Activated CD4-positive, alpha-beta T cell treated with anti-CD3 and anti-CD28 coated beads, Interleukin-2, Interleukin-6, amounts not matched to agents 100 ng/mL and 50 ng/mL, durations not matched to agents 16 hours and 8 hours (primary cell): ENCODE data around the gene METRNL.
"Not testable (repeated sequence)": the region's sequence is repeated elsewhere in the genome, so short reads cannot be mapped to it uniquely, and the experiment has no call there.

Experiments used
- DNase-seq: peaks from one replicate; pipeline ENCODE4 v3.0.0-alpha.2; 2020

METRNL gene

DNA sequence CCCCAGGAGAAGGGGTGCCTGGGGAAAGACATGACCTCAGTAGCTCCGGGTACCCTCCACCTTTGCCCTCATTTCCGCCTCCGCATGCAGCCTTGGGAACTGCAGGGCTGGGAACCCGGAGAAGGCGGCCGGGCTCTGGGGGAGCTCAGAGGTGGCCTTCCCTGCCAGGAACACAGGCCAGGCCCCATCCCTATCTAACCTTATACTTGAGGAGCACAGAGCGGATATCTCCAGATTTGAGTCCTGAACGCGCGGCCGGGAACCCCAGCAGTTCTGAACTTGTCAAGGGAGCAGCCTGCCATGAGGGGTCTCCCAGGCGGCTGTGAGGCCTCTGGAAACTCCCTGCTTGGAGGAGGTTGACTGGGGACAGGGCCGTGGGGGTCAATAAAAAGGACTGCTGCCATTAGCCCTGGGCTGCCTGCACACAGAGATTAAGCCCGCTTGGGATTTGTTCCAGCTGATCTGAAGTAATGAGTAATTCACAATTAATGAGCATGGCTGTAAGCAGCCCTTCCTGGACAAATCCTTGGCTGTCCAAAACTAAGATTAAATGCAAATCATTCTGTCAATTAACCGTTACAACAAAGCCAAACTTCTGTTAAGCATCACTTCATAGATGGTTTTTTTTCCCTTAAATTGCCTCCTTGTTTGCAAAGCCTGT lies 26.3 kb upstream of the METRNL start:
- no peak for DNase-seq

DNA sequence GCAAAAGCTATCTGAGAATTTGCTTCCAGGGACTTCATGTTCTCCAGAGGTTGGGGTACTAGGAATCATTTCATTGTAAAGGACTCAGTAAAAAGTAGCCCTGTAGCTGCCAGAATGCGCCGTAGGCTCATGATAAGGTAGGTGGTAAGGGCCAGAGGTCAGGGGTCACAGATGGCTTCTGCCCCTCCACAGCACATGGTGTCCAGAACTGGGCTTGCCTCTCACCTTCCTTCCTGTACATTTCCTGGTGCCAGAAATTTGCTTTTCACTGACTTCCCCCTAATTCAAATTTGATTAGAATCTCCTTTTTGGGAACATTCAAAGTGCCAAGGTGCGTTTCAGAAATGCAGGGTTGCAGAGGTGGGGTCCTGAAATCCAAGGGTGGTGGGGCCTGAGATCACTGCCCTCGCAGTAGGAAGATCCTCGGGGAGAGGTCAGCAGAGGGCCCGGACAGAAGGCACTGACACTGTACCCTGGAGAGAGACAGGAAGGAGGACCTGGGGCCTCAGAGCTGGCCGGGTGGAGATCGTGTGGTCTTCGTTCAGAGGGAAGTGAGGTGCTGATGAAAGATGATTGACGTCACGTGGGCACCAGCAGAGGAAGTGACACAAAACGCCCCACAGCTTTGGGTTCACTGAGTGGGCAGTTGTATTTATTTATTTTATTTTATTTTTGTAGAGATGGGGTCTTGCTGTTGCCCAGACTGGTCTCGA lies 25.5 kb upstream of the METRNL start:
- peak; percentile 50 for DNase-seq

DNA sequence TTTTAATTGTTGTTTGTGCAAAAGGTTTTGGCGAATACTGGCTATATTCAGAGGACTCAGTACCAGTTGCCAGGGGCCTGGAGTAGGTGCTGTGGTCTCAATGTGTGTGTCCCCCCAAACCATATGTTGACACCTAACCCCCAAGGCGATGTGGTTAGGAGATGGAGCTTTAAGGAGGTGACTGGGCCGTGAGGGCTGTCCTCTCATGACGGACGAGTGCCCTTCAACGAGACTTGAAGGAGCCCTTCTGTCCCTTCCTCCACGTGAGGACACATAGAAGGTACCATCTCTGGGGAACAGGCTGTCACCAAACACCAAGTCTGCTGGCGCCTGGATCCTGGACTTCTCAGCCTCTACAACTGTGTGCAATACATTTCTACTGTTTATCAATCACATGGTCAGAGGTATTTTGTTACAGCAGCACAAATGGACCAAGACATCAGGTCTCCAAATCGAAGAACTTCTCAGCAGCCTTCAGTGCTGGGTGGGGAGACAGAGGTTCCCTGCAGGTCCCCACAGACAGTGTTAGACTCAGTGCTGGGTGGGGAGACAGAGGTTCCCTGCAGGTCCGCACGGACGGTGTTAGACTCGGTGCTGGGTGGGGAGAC lies 24.8 kb upstream of the METRNL start:
- no peak for DNase-seq

DNA sequence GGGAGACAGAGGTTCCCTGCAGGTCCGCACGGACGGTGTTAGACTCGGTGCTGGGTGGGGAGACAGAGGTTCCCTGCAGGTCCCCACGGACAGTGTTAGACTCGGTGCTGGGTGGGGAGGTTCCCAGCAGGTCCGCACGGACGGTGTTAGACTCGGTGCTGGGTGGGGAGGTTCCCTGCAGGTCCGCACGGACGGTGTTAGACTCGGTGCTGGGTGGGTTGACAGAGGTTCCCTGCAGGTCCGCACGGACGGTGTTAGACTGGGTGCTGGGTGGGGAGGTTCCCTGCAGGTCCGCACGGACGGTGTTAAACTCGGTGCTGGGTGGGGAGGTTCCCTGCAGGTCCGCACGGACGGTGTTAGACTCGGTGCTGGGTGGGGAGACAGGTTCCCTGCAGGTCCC lies 24.2 kb upstream of the METRNL start:
- not testable (repeated sequence) for DNase-seq

DNA sequence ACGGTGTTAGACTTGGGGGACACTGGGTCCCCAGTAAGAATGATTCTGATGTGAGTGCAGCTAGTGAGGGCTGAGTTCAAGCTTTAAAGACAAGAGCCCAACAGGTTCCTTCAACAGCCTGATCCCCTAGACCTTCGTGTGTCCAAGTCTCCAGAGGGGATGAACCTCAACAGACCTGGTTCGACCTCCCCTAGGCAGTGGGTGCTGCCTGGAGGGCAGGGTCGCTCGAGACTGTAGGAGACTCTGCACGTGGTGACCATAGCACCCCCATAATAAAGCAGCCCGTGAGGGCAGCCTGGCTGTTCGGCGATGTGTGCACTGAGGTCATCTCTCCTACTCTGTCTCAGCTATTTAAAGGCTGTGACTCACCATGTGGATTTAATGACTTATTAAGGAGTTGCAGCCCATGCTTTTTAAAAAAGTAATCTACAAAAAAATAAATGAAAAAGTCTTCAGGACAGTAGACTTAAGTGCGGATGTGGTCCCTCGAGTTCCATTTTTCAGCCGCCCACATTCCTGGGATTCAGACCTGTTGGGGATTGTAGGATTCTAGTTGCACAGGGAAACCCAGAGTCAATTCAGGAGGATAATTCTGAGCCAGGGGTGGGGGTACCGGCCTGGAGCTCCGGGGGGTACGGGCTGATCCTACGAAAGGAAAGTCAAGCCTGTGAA lies 23.4 kb upstream of the METRNL start:
- DNase-seq = no peak

DNA sequence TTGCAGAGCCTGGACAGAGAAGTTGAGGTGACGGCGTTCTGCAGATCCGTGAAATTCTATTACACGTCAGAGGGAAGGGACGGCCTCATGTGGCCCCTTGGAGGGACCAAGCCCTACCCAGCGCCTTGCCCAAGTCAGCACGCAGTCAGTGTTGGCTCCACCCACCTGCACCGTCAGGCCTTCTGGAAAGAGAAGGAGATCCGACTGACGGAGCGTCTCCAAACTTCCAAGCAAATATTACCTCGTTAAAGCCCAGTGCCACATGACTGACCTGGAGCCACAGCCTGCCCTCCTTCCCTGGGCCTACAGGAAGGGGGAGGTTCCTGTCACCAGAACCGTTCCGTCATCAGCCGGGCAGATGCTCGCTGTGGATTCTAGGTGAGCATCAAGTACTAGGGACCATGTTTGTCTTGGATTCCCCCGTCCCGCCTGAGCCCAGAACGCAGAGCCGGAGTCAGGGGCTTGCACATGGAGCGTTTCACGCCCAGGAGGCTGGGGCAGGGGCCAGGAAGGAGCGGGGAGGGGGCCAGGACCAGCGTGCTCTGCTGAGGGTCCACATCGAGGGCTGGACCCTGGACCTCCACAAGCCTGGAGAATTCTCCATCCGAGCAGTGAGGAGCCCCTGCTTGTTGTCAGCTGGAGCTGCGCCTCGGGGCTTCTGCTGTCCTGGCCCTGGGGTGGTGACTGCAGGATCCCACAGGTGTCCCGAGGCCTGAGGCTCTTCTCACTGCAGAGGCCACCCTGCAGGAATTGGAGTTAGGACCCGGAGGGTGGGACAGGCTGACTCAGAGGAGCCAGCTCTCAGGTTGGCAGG lies 22.6 kb upstream of the METRNL start:
- DNase-seq = no peak

DNA sequence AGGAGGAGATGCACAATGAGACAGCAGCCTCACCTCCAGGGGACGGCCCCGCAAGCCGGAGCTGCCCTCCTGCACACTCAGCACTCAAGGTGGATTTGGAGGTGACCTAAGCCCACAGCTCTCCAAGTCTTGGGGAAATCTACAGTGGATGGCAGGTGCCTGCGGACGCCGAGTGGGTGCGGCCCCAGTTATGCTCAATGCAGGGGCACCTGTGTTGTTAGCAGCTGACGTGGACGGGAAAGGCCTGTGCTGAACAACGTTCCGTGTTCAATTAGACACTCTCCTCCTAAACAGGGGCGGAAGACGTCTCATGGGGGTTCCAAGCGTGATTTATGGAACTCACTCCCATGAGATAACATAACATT lies 22.0 kb upstream of the METRNL start:
- DNase-seq = no peak

DNA sequence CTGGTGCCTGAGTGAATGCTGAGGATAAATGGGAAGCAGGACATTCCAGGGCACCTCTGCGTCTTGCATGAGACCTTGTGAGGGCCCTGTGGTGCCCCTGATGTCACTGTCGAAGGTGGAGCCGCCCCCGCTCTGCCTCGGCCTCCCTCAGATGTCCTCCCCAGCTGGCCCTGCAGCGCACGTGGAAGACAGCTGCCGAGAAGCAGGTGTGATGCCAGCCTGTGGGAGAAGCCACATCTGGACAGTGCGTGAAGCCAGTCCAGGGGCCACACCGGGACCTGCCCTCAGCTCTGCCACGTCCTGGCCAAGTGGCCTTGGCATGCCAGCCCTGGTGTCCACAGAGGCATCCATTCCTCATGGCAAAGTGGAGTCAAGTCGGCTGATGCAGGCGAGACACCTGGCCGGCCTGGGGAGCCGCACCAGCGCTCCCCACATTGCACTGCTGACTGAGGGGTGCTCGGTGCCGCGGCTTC lies 21.6 kb upstream of the METRNL start:
- no peak for DNase-seq

DNA sequence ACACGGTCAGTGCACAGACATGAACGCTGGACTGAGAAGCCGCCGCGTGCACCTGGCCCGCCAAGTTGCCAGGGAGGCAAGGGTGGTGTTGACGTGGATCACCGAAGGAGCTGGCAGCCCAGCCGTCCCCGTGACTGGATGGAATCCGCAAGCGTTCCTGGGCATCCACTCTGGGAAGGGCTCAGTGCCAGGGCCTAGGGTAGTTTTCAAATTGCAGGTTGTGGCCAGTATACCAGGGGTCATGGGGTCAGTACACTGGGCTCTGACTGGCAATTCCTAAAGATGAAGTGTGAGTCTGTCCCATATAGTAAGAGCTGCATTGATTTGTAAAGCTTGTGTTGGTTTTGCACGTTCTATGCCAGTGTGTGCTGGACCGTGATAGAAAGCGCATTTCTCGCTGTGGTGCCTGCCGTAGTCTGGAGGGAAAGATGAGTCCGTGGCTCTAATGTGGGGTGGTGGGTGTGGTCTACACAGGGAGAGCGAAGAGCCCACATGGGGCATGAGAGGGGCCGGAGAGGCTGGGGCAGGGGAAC lies 21.1 kb upstream of the METRNL start:
- DNase-seq = no peak

DNA sequence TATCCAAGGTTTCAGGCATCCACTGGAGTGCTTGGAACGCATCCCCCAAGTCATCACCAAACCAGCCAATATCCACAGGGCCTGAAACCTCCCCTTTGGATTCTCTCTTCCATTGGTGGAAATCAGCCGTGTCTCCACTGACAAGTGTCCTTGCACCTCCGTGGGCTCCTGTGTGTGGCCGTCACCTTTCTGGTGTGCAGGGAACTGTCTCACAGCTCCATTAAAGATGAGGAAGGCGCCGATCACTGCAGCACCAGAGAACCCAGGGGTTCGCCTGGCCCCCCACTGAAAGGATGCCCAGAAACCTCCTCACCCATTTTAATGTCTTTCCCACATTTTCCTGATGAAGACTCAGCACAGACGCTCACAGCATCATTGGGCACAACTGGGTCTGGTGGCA lies 17.8 kb upstream of the METRNL start:
- DNase-seq = no peak

DNA sequence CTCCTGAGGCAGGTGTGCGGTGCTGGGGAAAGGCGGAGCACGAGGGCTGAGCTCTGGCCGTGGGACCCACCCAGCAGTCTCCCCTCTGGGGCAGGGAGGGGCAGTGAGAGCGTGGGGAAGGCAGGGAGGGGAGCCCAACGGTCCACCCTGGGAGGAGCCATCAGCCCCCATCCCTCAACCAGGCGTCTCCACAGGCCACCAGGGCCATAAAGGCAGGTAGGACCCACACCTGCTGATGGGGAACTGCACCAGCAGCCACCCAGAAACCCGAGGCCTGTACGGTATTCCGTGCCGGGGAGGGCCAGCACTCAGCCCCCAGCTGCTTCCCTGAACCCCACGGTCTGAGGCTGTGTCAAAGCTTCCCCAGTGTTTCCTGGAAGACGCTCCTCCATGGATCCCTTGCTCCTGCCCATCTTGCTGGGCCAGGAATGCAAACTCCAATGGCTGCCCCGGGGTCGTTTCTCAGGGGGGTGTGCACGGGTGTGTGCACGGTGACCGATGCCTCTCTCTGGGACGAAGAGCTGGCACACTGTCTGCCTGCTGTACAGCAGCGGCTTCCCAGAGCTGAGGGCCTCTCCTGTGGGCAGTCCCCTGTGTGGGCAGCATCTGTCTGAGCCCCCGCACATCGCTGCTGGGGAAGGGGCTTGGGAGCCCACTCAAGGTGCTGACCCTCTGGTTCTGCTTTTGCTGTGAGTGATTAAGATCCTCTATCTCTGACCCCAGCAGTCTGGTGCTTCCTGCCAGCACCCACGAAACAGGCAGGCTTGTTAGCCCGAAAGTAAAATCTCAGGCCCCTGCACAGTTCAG lies 17.2 kb upstream of the METRNL start:
- DNase-seq = no peak

DNA sequence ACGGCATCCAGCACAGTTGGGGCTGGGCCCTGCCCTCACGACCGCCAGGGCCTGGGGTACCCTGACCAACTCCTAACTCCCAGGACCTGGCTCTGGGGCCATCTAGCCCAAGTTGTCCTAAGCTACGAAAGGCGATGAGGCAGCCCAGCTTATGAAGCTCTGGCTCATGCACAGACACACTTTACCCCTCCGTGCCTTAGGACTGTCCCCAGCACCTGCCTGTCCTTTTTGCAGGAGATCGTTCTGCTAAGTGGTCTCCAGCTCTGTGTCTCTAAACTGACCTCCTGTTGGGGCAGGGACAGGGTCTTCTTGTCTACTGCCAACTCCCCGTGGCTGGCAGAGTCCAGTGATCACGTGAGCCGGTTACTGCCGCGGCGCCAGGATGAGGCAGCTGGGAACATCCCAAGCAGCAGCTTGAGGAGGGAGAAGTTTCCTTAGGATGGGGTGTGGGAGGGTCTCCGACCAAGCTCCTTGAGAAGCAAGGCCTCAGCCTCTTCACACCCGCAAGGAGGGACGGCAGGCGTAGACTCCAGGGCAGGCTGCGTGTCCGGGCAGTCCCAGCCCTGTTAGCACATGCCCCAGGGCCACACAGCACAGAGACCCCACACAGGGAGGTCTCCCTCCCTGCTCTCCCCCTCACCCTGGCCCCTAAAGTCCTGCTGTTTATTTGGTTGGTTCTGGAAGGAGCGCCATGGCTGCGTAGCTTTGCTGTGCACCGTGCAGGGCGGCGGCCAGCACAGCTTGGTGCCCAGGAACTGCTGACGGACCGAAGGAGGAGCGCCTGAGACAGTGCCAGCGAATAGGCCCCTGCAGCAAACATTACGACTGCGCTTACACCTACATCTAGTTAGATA lies 16.4 kb upstream of the METRNL start:
- DNase-seq = no peak

DNA sequence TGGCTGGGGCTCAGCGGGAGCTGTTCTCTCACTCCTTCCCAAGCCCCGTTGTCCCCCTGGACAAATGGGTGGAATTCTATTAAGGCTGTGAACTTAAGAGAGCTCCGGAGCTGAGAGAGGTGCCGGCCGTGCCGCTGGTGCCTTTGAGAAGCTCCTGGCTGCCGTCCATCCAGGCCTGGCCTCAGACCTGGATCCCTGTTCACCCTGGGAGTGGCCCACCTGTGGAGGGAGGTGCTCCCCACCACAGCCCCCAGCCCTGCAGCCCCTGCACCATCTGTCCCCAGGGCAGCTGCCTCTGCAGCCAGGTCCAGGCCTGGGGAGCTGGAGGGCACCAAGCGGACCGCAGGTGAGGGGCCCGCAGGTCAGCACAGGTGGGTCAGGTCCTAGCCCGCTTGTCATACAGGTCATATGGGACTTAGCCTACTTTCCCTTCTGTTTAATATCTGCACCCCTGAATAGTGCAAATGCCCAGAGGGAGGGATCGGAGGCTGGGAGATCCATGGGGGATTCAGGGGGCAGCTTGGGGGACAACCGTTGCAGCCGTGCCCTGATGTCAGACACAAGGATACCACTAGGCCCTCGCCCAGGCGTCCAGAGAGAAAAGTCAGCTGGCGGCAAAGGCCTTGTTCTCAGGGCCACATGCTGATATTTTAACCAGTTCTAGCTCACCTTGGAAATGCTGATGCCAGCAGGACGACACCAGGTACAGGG lies 15.2 kb upstream of the METRNL start:
- DNase-seq = no peak

DNA sequence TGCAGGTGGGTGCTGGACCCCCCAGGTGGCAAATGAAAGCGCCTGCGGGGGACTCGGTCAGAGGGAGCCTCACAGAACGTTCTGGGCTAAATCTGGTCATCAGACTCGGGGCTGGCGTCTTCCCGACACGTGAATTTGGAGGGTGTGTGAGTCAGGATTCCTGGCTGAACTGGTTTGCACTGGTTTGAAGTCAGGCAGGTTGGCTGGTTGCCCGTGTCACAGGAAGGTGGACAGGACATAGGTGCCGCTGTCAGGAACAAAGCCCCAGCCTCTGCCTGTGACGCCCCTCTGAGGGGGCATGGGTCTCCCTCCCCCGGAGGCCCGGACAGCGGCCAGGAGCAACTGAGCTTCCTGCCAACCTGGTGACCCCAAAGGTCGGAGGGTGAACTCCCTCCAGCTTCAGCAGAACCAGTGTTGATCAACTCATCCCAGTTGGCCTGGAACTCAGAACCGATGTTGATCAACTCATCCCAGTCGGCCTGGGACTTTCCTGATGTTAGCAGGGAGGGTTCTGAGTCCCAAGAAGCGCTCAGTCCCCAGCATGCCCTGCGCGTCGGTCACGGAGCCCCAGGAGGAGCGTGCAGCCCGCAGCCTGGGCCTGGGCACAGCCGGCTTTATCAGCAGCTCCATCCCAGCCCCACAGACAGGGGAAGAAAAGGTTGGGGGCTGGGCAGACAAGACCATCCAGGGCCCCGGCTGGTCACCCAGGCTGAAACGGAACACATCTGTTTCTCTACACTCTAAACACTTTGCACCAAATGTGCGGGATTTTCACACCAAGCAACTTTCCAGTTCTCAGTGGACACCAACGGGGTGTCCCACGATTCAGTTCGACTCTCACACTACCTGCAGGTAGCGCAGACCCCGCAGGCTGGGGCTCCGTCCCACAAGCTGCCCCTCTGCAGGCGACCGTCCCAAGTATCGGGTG lies 14.4 kb upstream of the METRNL start:
- no peak for DNase-seq

DNA sequence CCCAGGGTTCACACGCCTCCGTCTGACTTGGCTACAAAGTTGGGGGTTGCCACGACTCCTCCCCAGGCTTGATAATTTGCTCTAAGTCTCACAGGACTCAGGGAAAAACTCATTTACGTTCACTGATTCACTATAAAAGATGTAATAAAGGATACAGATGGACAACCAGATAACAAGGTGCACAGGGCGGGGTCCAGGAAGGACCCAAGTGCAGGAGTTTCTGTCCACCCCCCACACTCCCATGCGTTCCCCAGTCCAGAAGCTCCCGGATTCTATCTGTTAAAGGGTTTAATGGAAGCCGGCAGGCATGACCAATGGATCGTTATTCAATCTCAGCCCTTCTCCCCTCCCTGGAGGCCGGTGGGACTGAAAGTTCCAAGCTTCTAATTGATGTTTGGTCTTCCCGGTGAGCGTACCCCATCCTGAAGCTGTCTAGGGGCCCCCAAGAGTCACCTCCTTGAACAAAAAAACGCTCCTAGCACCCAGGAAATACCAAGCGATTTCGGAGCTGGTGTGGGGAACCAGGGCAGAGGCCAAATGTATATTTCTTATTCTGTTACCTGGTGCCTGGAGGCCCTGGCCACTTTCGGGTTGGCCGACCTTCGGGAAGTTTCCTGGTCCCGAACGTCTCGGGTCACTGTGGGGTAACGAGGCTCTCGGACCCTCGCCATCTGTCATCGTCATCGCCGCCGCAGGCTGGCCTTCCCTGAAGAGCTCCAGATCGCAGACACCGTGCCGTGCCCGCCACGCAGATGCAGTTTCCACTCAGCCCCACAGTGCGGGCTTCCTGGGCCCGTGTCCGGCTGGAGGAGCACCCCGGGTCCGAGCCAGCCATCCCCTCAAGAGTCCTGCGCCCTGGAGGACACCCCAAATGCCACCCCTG lies 13.5 kb upstream of the METRNL start:
- DNase-seq = no peak

DNA sequence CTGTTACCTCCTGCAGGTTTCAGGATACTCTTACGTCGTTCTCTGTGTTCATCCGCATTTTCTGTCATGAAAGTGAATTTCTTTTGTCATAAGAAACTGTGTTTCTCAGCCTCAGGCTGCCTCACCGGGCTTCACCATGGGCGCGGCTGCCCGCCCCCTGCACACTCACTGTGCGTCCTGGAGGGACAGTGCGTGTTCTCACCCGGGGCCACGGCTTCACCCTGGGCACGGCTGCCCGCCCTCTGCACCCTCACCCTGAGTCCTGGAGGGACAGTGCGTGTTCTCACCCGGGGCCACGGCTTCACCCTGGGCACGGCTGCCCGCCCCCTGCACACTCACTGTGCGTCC lies 12.9 kb upstream of the METRNL start:
- DNase-seq = not testable (repeated sequence)

DNA sequence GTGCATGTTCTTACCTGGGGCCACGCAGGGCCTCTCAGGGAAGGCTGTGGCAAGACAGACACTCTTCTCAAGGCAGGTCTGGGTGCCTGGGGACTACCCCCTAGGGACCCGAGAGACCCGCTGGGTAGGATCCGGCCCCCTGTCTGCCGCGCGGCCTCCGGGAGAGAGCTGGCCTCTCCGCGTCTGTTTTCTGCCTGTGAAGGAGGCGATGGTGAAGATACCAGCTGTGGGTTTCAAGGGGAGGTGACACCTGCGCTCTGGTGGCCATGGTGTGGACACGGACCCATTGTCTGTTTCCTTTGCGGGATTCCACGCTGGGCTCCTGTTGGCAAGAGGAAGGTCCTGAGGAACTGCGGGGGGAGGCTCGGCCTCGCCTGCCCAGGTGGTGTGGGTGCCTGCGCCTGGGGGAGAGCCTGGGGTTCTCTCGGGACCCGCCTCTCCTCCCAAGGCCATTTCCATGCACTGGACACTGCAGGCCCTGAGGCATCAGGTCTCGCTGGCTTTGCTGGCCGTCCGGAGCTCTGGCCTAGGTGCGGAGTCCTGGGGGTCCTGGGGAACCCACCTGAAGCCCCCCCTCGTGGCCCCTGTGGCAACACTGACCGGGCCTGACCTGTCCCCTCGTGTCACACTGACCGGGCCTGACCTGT lies 12.2 kb upstream of the METRNL start:
- DNase-seq = no peak
